Chondrocyte (in vitro differentiated cells): ENCODE data around the gene RUFY1. TPM values are rescaled to one million over a fixed set of nuclear protein-coding genes. Genes with fewer than 3 reads are reported as not detected.

Source experiments
- DNase-seq: peaks from one replicate; pipeline ENCODE4 v3.0.0; 2021; ENCODE audit warnings: mixed read lengths, low spot score
- H3K27ac Mint-ChIP-seq: one replicate; pipeline ENCODE4 v1.8.0; 2021; ENCODE audit warnings: mild to moderate bottlenecking, moderate library complexity, mixed read lengths; ENCODE audit not compliant: unreplicated experiment
- H3K27me3 Mint-ChIP-seq: 2 replicates; pipeline ENCODE4 v1.8.0; 2021; ENCODE audit warnings: low read depth, mixed read lengths
- H3K36me3 Mint-ChIP-seq: 2 replicates; pipeline ENCODE4 v1.8.0; 2021; ENCODE audit warnings: low read depth, mixed read lengths
- H3K4me1 Mint-ChIP-seq: 2 replicates; pipeline ENCODE4 v1.8.0; 2021; ENCODE audit warnings: low read depth, mild to moderate bottlenecking, mixed read lengths
- H3K4me3 Mint-ChIP-seq: one replicate; pipeline ENCODE4 v1.8.0; 2021; ENCODE audit warnings: mild to moderate bottlenecking, moderate library complexity, mixed read lengths; ENCODE audit not compliant: unreplicated experiment
- H3K9me3 Mint-ChIP-seq: 2 replicates; pipeline ENCODE4 v1.8.0; 2021; ENCODE audit warnings: low read depth, mixed read lengths
- total RNA-seq: library from RNA; stranded (reverse); gene quantifications from 3 replicates; pipeline ENCODE4 v1.2.1, GENCODE V29; 2021
- TF ChIP-seq, protein P1 (sequence below): fragments of 200-600 bp; sonication (generic); IDR thresholded peaks from 2 replicates; pipeline ENCODE4 v1.5.0; 2021; ENCODE audit warnings: antibody characterized with exemption, mild to moderate bottlenecking, moderate library complexity

Gene RUFY1
- total RNA-seq, 1 donor from 2014 or later: 36.9 TPM

DNA sequence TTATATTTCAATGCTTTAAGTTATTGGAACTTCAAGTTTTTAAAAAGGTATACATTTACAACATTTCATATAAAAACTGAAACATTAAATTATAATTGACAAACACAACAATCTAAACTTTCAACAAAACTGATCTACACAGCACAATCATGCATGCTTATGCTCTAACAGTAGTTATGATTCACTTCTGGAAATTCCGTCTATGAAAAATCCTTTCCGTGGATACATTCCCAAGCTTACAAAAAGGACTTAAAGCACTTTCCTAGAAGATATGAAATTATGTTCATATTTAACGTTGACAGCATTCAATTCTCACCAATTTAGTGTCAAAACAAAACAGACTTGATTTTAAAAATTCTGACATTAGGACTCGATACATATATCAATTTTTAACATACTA, 69.4 kb downstream of the RUFY1 start:
- Mint-ChIP-seq H3K9me3 (no peaks in the 10 kb centered on the region), H3K4me1 (peaks cover 64% of the 10 kb centered on the region), H3K4me3 (peak overlapping the region; percentile 96), H3K36me3 (peaks cover 60% of the 10 kb centered on the region), H3K27me3 (no peaks in the 10 kb centered on the region), H3K27ac (peak overlapping the region; percentile 88)
- DNase-seq: no peak
- TF ChIP-seq, protein P1, sequence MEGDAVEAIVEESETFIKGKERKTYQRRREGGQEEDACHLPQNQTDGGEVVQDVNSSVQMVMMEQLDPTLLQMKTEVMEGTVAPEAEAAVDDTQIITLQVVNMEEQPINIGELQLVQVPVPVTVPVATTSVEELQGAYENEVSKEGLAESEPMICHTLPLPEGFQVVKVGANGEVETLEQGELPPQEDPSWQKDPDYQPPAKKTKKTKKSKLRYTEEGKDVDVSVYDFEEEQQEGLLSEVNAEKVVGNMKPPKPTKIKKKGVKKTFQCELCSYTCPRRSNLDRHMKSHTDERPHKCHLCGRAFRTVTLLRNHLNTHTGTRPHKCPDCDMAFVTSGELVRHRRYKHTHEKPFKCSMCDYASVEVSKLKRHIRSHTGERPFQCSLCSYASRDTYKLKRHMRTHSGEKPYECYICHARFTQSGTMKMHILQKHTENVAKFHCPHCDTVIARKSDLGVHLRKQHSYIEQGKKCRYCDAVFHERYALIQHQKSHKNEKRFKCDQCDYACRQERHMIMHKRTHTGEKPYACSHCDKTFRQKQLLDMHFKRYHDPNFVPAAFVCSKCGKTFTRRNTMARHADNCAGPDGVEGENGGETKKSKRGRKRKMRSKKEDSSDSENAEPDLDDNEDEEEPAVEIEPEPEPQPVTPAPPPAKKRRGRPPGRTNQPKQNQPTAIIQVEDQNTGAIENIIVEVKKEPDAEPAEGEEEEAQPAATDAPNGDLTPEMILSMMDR: no peak

DNA sequence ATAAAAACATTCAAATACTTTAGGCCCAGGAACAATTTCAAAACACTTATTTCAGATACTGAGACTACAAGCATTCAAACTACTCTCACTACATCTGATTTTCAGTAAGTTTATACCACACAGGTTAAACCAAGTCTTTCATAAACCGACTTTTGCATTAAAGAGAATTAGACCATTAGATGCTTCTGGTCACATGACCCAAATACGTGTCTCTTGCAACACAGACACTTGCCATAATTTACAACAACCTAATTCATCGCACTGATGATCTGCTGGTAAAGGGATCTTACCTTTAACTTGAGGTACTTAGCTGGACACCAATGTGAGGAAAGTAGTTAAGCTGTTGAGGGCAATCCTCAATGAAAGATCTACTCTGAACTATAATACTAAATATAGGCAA, 69.9 kb downstream of the RUFY1 start:
- TF ChIP-seq, protein P1: no peak
- H3K4me3 Mint-ChIP-seq: peak overlapping the region; percentile 96
- H3K9me3 Mint-ChIP-seq: no peaks in the 10 kb centered on the region
- peaks cover 66% of the 10 kb centered on the region for H3K4me1 Mint-ChIP-seq
- no peak for DNase-seq
- peak overlapping the region; percentile 88 for H3K27ac Mint-ChIP-seq
- peaks cover 58% of the 10 kb centered on the region for H3K36me3 Mint-ChIP-seq
- H3K27me3 Mint-ChIP-seq: no peaks in the 10 kb centered on the region

DNA sequence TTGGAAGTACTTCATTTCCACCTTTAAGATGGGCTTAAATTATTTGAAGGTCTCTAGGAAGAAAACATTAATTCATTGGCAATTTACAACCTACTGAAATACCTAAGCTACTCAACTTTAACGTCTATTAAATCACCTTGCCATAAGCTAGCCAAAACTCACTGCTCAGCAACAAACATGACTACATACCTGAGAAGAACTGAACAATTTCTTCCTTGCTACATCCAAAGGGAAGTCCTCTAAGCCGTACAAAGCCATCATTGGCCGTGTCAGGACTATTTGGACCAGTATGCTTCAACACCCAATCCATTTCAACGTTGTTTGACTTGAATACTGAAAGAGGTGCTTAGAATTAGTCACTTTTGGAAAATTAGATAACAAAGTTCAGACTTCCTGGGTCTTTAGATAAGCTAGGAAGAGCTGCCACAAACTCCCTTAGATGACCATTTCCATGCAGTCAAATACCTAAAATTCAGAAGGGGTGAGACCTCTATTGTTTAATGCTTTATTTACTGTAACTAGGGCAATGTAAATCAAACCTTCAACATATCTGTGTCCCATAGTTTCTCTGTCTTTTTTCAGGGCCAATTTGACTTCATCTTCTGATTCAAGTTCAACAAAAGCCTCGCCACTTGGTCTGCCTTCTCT, 70.5 kb downstream of the RUFY1 start:
- Mint-ChIP-seq H3K27ac (peak overlapping the region; percentile 88), H3K27me3 (no peaks in the 10 kb centered on the region), H3K4me1 (peaks cover 66% of the 10 kb centered on the region), H3K36me3 (peaks cover 54% of the 10 kb centered on the region), H3K4me3 (peak overlapping the region; percentile 96), H3K9me3 (no peaks in the 10 kb centered on the region)
- TF ChIP-seq, protein P1: no peak
- DNase-seq: no peak

DNA sequence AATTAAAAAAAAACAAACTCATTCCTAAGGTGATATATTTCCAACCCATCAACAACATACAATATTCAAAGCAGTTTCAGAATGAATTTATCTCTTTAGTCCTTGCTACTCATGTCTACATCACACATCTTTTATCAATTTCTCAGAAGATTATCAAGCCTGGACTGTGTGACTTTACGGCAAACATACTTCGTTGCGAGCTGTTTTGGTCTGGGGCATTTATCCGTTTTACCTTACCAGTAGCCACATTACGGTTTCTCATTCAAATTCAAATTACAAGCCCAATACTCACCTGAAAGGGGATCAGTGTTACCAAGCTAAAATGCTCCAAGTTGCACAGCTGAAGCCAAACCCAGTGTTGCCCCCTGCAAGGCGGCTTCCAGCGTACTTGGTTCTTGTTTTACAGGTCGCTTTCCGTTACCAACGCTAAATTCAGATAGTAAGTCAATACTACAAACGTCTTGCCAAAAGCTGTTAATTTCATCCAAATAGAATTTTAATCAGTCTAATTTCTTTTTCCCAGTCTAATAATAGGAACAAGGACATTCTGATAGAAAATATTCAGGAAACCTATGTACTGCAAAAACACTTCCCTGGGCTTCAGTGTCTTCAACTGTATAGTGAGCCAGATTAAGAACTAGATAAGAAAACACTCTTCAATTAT, 71.3 kb downstream of the RUFY1 start:
- Mint-ChIP-seq H3K27ac (peak overlapping the region; percentile 88), H3K27me3 (no peaks in the 10 kb centered on the region), H3K4me1 (peaks cover 63% of the 10 kb centered on the region), H3K9me3 (no peaks in the 10 kb centered on the region), H3K36me3 (peaks cover 49% of the 10 kb centered on the region), H3K4me3 (peak overlapping the region; percentile 96)
- TF ChIP-seq, protein P1: no peak
- no peak for DNase-seq

DNA sequence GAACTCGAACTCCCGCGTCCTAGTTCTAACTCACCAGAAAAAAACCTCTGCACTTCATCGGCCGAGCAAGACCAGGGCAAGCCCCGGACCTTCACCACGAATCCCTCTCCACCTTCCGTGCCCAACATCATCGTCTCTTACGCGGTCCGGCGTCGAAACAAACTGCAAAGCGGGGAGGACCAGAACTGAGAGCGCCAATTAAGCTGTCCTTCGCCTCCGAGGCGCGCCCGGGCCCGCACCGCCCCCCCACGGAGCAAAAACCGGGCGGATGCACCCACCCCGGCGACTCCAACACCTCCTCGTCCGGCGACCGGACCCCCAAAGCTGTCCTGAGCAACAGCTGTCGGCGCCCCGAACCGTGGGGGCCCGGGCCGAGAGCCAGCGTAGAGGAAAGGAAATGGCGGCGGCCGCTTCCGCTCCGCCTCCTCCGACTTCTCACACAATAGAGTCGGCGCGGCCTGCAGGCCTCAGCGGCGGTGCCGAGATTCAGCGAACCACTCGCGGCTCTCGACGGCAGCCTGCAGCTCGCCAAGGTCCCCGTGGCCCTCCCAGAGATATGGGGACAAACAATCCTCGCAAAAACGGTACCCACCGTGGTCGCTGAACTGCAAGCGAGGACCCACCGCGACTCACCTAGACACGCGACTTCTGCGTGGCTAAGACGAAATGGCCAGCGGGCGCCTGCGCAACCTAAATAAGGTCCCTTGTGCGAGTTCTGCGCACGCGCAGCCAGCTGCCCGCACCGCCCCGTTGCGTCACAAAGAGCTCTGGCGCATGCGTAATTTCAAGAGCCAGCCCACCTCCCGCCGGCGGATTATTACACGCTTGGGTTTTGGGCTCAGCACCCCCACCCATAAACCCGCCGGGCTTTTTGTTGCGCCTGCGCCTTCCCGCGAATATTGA, 72.9 kb downstream of the RUFY1 start, which contains the start of gene HNRNPH1:
Gene HNRNPH1, minus strand, starts transcription at position 669 of the 903 bp plus-strand sequence. Its CDS starts 538 bp downstream, at position 131.
- Mint-ChIP-seq H3K27ac (peak within 1 kb of the TSS; percentile 100), H3K36me3 (peaks cover 33% of the 10 kb centered on the region), H3K4me1 (peaks cover 47% of the 10 kb centered on the region), H3K9me3 (no peaks in the 10 kb centered on the region), H3K4me3 (peak within 1 kb of the TSS; percentile 96), H3K27me3 (no peaks in the 10 kb centered on the region)
- DNase-seq: peak; percentile 98
- TF ChIP-seq, protein P1: peak; percentile 41
